ELF-1 (cell line): ENCODE data around the gene QPCTL.
A peak's percentile ranks its signal among the peaks of the same experiment; 100 is the strongest.
"Not testable (repeated sequence)": the region's sequence is repeated elsewhere in the genome, so short reads cannot be mapped to it uniquely, and the experiment has no call there.

Source experiments
- DNase-seq: peaks from one replicate; pipeline ENCODE4 v3.0.0-alpha.2; 2016; ENCODE audit warnings: low read depth, low spot score

QPCTL gene

DNA sequence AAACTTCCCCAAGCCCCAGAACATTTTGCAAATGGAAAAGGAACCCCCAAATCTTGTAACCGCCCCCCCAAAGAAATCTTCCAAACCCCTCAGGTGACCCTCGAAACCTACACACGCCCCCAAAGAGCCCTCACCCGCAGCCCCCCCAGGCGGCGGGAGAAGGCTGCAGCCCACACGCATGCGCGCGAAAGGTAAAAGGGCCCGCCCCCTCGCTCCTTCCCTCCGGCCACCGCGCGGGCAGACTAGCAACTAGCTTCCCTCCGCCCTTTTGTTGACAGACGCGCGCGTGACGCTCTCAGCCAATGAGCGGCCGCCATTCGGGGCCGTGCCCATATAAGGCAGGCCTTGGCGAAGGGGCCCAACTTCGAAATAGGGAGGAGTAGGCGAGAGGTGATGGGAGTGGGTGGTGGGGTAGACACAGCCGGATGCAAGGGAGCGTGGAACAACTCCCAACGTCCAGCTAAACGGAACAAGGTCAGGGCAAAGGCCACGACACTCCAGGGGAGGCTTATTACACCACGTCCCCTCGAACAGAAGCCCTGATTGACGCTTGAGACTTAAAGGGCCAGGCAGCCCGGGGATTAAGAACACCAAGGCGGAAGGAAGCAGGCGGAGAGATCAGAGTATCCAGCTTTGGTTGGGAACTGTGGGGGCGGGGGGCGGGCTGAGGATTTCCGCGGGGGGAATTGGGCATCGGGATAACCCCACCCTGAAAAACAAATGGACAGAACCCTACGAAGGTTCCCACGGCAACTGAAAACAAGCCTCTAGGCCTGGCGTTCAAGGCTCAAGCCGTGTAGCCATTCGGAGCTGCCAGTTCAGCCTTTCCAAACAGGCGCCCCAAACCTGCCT lies 24.9 kb downstream of the QPCTL start:
- peak; percentile 100 for DNase-seq

DNA sequence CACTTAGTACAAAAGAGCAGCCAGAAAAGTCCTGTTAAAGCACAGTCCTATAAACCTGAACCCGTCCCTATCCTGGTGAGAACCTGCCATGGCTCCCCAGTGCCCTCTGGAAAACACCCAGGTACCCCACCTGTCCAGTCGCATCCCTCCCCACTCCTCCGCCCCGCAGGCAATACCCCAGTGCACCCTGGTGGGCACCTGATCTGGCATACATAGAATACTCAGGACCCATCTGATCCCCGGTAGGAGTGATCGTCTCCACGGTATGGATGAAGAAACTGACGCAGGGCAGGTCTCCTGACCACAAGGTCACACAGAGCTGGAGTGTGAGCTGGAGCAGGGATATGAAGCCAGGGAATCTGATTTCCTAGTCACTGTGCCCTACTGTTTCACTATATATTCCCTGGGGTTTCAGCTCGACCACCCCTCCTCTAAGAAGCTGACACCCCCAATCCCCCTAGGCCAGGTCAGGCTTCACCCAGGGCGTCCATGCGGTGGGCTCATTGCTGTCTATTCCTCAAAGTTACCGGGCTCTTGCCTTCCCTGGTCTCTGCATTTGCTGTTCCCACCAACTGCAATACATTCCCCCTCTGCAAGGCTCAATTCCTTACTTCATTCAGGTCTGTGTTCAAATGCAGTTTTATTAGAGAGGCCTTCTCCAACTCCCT lies 25.7 kb downstream of the QPCTL start:
- no peak for DNase-seq

DNA sequence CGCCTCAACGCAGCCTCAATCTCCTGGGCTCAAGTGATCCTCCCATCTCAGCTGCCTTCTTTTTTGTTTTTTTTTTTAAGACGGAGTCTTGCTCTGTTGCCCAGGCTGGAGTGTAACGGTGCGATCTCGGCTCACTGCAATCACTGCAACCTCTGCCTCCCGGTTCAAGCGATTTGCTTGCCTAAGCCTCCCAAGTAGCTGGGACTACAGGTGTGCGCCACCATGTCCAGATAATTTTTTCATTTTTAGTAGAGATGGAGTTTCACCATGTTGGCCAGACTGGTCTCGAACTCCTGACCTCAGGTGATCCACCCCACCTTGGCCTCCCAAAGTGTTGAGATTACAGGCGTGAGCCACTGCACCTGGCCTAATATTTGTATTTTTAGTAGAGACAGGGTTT lies 27.6 kb downstream of the QPCTL start:
- not testable (repeated sequence) for DNase-seq

DNA sequence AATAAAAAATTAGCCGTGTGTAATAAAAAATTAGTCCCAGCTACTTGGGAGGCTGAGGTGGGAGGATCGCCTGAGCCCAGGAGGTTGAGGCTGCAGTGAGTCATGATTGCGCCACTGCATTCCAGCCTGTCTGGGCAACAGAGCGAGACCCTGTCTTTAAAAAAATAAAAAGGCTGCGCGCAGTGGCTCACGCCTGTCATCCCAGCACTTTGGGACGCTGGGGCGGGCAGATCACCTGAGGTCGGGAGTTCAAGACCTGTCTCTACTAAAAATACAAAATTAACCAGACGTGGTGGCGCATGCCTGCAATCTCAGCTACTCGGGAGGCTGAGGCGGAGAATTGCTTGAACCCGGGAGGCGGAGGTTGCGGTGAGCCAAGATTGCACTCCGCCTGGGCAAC lies 36.2 kb downstream of the QPCTL start:
- DNase-seq: not testable (repeated sequence)

DNA sequence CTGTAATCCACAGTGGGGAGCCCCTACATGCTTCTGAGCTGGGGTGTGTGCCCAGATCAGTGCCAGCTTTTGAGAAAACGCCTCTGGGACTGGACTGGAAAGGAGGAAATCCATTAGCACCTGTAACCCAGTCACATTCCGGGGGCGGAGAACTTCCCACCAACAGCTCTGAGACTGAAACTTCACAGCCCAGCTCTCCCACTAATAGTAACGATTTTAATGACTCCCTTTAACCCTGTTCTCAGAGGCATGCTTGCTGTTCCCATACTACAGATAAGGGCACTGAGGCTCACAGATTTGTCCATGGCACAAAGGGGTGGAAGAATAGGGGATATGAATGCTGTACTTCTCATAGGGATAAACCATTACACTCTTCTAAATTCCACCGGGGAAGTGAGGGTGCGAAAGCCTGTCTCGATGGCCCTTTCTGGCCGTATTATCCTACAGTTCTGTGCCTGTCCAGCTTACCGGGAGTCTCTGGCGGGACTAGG lies 37.4 kb downstream of the QPCTL start:
- peak; percentile 57 for DNase-seq

DNA sequence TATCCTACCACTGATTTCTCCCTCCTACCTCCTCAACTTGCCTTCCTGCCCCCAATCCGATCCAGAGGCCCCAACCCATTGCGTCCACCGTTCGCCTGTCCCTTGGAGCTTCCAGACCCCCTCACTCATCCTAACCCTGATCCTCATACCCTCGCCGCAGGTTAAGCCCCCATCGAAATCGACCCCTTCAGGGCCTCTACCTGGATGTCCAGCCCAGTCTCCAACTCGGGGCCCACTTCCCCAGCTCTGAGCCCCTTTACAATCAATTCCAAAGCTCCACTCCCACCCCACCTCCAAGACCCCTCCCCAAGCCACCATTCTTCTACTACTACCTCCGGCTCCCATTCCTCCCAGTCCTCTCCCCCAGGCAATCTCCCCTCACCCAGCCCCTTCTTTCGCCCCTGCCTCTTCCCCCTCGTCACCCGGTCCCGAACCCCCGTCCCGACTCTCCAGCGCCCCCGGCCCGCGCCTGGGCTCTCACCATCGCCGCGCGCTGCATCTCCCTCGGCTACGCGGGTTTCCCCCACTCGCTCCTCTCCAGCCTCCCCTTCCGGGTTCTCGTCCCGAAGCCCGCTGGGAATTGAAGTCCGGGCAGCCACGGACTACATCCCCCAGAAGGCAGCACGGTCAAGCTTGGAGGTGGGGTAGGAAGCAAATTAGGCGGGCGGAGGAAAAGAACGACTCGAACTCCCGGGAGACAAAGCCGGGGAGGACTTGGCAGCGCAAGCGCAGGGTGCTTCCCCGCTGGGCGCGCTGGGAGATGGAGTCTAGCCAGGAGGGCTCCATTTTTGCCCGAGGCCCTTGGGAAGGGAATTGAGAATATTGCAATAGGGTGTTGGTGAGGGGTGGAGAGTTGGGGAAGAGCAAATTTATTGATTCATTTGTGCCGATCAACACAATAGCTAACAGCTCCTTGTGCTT lies 38.2 kb downstream of the QPCTL start, which contains the start of gene FBXO46:
Gene FBXO46 (minus strand): TSS at position 529 of the 921 bp plus-strand sequence. CDS start 17,401 bp downstream, outside the sequence.
- peak; percentile 99 for DNase-seq

DNA sequence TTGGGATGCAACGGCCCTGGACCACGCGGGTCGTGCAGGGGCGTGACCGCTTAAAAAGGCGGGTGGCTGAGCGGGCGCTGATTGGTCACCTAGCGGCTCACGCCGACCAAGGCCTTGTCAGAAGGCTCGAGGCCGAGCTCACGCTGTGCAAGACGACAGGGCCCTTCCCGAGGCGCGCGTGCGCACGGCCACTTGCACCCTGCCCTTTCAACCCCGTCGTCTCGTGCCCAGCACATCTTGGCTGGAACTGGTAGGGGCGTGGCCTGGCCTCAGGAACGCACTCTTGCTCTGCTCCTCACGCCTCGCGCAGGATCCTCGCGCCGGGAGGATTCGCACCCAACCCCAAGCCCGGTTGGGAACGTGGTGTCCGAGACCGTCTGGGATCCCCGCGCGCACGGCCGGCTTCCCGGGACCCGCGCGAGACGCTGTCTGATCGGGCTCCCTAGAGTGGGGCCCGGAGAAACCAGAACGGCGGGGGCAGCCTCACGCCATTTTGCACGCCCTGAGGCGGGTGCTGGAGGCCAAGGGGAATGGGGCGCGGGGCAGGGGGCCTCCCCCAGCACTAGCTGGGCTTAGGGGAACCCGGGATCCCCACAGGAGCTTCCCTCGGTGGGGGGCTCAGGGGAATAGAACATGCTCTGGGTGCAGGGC lies 40.8 kb downstream of the QPCTL start, which contains the start of gene MEIOSIN:
Gene MEIOSIN (plus strand): TSS at position 280 of the 651 bp plus-strand sequence. CDS start 1,938 bp downstream, outside the sequence.
- DNase-seq: no peak

DNA sequence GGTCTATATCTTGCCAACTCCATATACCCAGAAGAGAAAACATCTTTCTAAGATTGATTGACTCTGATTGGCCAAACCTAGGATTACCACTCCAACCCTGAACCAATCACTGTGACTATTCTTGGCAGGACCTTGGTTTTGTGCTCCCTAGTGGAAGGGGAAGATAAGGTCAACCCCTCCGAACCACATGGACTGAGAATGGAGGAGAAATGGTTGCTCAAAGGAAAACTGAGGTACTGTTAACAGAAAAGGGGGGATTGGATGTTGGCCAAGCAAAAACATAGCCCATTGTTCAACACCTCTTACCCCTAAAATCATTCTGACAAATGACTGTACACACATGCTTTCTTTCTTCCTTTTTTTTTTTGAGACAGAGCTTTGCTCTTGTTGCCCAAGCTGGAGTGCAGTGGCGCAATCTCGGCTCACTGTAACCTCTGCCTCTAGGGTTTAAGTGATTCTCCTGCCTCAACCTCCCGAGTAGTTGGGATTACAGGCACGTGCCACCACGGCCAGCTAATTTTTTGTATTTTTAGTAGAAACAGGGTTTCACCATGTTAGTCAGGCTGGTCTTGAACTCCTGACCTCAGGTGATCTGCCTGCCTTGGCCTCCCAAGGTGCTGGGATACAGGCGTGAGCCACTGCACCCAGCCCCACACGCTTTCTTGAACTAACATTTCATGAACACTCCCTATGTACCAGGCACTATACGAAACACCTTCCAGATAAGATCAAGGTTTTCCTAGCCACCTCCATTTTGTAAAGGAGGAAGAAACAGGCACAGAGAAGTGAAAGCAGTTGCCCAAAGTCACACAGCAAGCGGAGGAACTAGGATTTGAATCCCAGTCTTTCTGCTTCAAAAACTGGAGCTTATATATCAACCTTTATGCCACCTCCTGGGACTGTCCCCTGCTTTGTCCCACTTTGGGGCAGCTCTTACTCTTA lies 47.3 kb downstream of the QPCTL start:
- no peak for DNase-seq

DNA sequence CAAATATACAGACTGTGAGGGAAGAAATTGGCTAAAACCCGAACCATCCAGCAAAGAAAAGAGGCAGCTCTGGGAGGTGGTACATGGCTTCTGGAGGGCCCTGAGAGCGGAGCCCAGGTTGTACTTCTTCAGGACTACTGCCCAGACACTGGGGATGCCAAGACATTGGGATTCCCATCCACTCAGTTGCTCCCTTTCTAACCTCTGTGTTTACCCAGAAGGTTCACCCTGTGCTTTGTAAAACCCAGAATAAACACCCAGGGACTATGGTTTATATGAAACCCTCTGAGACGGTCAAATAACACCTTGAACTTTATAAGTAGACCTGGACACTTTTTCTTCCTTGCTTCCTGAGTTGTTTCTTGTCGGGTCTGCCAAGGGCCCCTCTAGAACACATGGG lies 50.5 kb downstream of the QPCTL start:
- DNase-seq: no peak

DNA sequence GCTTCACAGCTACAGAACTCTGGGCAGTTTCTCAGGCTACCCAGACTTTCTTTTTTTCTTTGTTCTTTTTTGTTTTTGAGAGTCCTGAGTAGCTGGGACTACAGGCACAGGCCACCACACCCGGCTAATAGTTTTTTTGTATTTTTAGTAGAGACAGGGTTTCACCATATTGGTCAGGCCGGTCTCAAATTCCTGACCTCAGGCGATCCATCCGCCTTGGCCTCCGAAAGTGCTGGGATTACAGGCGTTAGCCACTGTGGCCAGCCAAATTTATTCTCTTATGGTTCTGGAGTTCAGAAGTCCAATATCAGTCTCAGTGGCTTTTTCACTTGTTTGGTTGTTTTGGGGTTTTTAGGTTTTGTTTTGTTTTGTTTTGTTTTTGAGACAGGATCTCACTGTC lies 53.1 kb downstream of the QPCTL start:
- no peak for DNase-seq

DNA sequence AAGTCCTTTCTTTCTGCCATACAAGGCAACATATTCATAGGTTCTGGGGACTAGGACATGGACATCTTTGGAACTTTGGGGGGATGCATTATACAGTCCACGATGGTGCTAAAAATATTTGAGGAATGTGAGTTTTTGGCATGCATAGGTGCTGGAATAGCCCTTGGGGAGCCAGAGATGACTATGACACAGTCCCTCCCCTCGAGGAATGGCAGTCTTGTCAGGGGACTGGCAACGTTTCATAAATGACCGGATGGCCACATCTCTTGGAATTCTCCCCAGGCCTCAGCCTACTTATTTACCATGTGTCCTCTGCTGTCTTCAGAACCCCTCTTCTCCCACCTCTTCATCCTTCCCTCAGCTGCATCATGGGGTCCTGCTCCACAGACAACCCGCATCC lies 54.4 kb downstream of the QPCTL start:
- no peak for DNase-seq

DNA sequence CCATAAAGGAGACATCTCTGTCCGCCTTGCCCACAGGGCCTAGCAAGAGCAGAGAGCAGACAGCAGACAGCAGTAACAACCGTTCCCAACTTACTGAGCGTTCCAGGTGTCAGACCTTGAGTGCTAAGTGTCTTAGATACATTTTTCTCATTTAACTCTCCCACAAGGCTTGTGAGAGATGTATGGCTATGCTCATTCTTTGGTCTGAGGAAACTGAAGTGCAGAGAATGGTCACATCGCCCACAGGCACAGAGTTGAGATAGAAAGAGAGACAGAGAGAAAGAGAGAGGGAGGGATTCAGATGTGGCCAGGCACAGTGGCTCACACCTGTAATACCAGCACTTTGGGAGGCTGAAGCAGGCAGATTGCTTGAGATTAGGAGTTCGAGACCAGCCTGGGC lies 55.0 kb downstream of the QPCTL start:
- DNase-seq: no peak

DNA sequence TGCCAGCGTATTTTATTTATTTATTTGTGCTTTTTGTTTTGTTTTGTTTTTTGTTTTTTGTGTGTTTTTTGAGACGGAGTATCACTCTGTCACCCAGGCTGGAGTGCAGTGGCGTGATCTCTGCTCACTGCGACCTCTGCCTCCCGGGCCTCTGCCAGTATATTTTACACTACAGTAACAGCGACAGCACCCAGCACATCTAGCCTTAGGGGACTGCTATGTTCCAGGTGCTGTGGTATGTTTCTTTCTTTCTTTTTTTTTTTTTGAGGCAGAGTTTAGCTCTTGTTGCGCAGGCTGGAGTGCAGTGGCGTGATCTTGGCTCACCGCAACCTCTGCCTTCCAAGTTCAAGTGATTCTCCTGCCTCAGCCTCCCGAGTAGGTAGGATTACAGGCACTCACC lies 59.0 kb downstream of the QPCTL start:
- not testable (repeated sequence) for DNase-seq

DNA sequence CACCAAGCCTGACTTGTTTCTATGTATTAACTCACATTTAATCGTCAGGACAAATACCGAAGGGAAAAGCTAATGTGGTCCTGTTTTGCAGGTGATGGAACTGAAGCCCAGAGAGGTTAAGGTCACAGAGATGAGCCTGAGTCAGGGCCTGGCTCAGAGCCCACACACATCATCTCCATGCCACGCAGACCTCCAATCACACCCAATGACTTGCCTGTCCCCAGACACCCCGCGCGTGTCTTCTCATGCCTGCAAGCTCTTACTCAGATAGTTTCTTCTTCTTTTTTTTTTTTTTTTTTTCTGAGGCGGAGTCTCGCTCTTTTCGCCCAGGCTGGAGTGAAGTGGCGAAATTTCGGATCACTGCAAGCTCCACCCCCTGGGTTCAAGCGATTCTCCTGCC lies 60.2 kb downstream of the QPCTL start:
- no peak for DNase-seq

DNA sequence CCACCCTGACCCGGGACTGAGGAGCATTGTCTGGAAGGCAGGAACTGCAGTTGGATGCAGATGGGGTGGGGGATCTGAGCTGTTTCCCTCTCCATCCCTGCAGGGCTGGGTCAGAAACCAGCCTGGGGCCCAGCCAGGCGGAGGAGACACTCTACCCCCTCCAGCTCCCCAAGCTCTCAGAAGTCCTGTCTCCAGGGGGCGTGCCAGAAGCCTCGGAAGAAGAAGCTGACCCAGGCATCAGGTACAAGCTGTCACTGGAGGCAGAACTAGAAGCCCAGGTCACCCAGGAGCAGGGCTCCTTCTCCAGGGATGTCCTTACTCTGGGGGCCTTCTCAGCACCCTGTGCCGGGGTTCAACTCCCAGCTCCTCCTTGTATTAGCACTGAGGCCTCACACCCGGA lies 61.1 kb downstream of the QPCTL start:
- peak; percentile 65 for DNase-seq
